Esophagus squamous epithelium (tissue), 5 donors: ENCODE results near the gene TSC22D1. TPM values are rescaled to one million over a fixed set of nuclear protein-coding genes. Genes with fewer than 3 reads are reported as not detected.

Source experiments
- DNase-seq: peaks from one replicate; lab custom pipeline; 2025; lab: John Stamatoyannopoulos, UW
- H3K27ac ChIP-seq, 4 donors: fragments of 200-600 bp; sonication (generic); one replicate each; pipeline ENCODE4 v1.5.1; 2016 to 2019; ENCODE audit warnings: mild to moderate bottlenecking in 1 of 4
- H3K27me3 ChIP-seq, 4 donors: fragments of 200-600 bp; sonication (generic); 1 replicate in 3 of 4; 2 replicates in 1 of 4; pipeline versions ENCODE4 v1.5.1 to v1.6.0; 2017 to 2021; ENCODE audit warnings: antibody characterized with exemption in 1 of 4
- H3K36me3 ChIP-seq, 3 donors: fragments of 200-600 bp; sonication (generic); one replicate each; pipeline ENCODE4 v1.5.1; 2016 to 2019
- H3K4me1 ChIP-seq, 3 donors: fragments of 200-600 bp; sonication (generic); one replicate each; pipeline ENCODE4 v1.5.1; 2017 to 2019
- H3K4me3 ChIP-seq, 4 donors: fragments of 200-600 bp; sonication (generic); 1 replicate in 3 of 4; 2 replicates in 1 of 4; pipeline ENCODE4 v1.5.1; 2016 to 2019; ENCODE audit warnings: mild to moderate bottlenecking in 2 of 4, moderate library complexity in 1 of 4
- H3K9me3 ChIP-seq, 3 donors: fragments of 200-600 bp; sonication (generic); one replicate each; pipeline ENCODE4 v1.5.1; 2016 to 2019
- POLR2A ChIP-seq, 4 donors: fragments of 450-650 bp; IDR thresholded peaks; one replicate each; pipeline ENCODE4 v1.6.1; 2017; ENCODE audit warnings: antibody characterized with exemption in 4 of 4, mild to moderate bottlenecking in 4 of 4, moderate library complexity in 3 of 4
- WGBS, 2 donors: methylation state at CpG; one replicate each; pipeline ENCODE4 v1.1.5; 2018; 5-methylcytosine and 5-hydroxymethylcytosine counted together
- intact Hi-C: fragments of 100-400 bp; cut with DNase I; formaldehyde crosslinking; loops from one replicate; pipeline ENCODE4 v1.15.0; 2022
- total RNA-seq, 4 donors: library from RNA; depleted of rRNA; stranded (reverse); fragments of >200 nt; gene quantifications; one replicate each; pipeline ENCODE4 v1.1.0, GENCODE V29; 2016
- TF ChIP-seq, protein P1 (sequence below), 6 experiments: fragments of 450-650 bp in 4 of 6; fragments of 200-600 bp in 2 of 6; sonication (generic) in 2 of 6; IDR thresholded peaks; one replicate each; pipeline ENCODE4 v1.5.1; 2016 to 2019; ENCODE audit warnings: antibody characterized with exemption in 6 of 6, mild to moderate bottlenecking in 4 of 6, moderate library complexity in 4 of 6
- donor health status: DM: yes; HTN: yes; CAD: no.

The TSC22D1 gene
- total RNA-seq, 4 donors from 2014 or later = 18.8 to 103 (median 35.1) TPM

DNA sequence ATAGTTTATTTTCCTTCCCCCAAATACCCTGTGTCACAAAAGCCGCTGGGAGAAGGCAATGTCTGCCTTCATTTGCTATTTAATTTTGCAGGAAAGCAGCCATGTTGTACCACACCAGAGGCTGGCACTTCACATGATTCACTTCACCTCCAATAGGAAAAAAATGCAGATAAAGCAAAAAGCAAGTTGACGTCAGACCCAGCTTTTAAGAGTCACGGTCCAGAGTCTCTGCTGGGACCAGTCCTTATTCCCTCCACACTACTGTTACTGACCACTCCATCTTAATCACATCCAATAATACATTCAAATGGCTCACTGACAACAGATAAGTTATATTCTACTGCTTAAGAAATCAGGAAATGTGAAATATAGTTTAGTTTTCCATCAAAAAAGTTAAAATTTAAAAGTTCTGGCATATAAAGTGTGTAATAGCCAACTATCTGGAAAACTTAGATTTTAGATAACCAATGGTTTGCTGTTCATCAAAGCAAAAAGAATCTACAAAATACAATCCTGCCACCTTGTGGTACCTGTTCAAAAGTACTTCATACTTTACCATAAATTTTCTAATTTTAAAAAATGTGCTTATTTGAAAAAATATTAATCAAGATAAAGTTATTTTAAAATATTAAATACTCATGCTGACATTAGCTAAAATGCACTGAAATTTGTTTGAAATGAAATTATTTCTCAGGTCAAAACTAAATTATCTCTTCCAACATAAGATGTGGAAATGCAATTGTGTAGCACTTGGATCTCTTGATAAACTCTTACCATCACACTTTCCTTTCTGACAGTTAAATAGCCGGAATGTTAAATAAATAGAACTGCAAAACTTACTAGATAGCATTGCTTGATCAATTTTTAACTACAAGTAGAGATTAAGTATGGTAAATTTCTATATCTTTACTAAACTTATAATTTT is 105.2 kb downstream of the TSC22D1 start:
- no peak for TF ChIP-seq POLR2A (IDR thresholded peaks at IDR 0.05)
- TF ChIP-seq, protein P1, sequence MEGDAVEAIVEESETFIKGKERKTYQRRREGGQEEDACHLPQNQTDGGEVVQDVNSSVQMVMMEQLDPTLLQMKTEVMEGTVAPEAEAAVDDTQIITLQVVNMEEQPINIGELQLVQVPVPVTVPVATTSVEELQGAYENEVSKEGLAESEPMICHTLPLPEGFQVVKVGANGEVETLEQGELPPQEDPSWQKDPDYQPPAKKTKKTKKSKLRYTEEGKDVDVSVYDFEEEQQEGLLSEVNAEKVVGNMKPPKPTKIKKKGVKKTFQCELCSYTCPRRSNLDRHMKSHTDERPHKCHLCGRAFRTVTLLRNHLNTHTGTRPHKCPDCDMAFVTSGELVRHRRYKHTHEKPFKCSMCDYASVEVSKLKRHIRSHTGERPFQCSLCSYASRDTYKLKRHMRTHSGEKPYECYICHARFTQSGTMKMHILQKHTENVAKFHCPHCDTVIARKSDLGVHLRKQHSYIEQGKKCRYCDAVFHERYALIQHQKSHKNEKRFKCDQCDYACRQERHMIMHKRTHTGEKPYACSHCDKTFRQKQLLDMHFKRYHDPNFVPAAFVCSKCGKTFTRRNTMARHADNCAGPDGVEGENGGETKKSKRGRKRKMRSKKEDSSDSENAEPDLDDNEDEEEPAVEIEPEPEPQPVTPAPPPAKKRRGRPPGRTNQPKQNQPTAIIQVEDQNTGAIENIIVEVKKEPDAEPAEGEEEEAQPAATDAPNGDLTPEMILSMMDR (IDR thresholded peaks at IDR 0.05) = peak in 5 of 6 experiments; percentile 28 to 64 (median 57)
- H3K36me3 ChIP-seq = no peaks in the 10 kb centered on the region
- H3K27ac ChIP-seq = no peak overlapping the region
- intact Hi-C loops = no loop called here
- no peaks in the 10 kb centered on the region for H3K27me3 ChIP-seq
- 41 to 43% methylated on average over 4 of the region's 4 CpGs for WGBS, 2 donors
- H3K9me3 ChIP-seq = no peaks in the 10 kb centered on the region
- no peak overlapping the region for H3K4me3 ChIP-seq
- DNase-seq = no peak
- peaks cover 0 to 13% (median 6%) of the 10 kb centered on the region in 3 donors for H3K4me1 ChIP-seq

DNA sequence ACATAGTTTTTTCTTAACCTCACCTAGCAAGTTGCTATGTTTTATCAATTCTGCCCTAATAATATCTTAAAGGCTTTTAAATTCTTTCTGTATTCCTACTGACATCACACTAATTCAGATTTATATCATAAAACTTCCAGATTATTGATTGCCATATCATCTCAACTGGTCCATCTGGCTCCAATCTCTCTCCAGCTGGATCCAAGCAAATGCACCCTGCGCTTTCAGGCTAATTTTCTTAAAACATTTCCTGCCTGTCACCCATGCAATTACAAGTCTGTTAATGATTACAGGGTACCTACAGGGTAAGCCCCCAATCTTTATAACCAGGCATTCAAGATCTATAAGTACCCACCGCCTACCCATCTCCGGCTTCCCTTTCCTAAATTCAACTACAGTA is 107.3 kb downstream of the TSC22D1 start:
- H3K36me3 ChIP-seq = no peaks in the 10 kb centered on the region
- H3K4me3 ChIP-seq = no peak overlapping the region
- TF ChIP-seq, protein P1 (IDR thresholded peaks at IDR 0.05) = no peak
- TF ChIP-seq POLR2A (IDR thresholded peaks at IDR 0.05) = no peak
- no peak overlapping the region for H3K27ac ChIP-seq
- peaks cover 0 to 3% (median under 1%) of the 10 kb centered on the region in 3 donors for H3K4me1 ChIP-seq
- 98 to 100% methylated on average over 3 of the region's 3 CpGs for WGBS, 2 donors
- DNase-seq = no peak
- no peaks in the 10 kb centered on the region for H3K9me3 ChIP-seq
- intact Hi-C loops = no loop called here
- H3K27me3 ChIP-seq = no peaks in the 10 kb centered on the region

DNA sequence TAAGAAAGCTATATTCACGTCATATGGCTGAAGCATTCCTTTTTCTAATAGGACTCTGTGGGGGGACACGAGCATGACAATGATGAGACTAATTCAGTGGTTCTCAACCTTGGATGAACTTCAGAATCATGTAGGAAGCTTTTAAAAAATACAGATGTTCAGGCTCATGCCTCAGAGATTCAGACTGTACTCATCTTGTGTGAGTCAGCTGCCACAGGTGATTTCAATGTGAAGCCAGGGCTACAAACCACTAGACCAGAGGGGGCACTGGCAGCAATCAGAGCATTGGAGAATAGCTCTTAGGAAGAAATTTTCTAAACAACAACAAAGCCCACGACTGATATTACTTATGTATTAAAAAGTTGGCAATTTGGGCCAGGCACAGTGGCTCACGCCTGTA is 110.8 kb downstream of the TSC22D1 start:
- Histone ChIP-seq H3K4me1 (no peaks in the 10 kb centered on the region), H3K36me3 (no peaks in the 10 kb centered on the region), H3K9me3 (no peaks in the 10 kb centered on the region), H3K27me3 (no peaks in the 10 kb centered on the region), H3K4me3 (no peak overlapping the region), H3K27ac (no peak overlapping the region)
- no peak for DNase-seq
- TF ChIP-seq, protein P1 (IDR thresholded peaks at IDR 0.05) = no peak
- intact Hi-C loops = no loop called here
- 72 to 77% methylated on average over 4 of the region's 4 CpGs for WGBS, 2 donors

DNA sequence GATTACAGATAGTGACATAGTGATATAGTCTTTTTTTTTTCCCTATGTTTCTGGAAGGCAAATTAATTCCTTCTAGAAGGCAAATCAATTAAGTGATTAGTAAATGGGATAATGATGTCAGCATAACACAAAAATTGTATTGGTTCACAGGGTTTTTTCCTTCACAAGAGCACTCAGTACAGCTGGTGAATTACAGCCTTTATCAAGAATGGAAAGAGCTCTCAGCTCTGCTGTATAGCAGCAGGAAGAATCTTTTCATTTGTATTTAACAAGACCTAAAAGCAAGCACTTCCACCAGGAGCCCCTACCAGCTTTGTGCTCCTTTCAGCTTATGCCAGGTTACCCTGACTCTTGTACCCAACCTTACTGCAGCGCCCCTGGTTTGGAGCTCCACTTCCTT is 111.7 kb downstream of the TSC22D1 start:
- Histone ChIP-seq H3K27ac (no peak overlapping the region), H3K36me3 (peaks cover 0 to 4% (median 0%) of the 10 kb centered on the region in 3 donors), H3K27me3 (no peaks in the 10 kb centered on the region), H3K4me3 (no peak overlapping the region), H3K9me3 (no peaks in the 10 kb centered on the region), H3K4me1 (no peaks in the 10 kb centered on the region)
- no peak for DNase-seq
- intact Hi-C loops = no loop called here
- 86 to 93% methylated on average over 1 of the region's 1 CpG for WGBS, 2 donors
- TF ChIP-seq POLR2A (IDR thresholded peaks at IDR 0.05) = no peak
- TF ChIP-seq, protein P1 (IDR thresholded peaks at IDR 0.05) = no peak

DNA sequence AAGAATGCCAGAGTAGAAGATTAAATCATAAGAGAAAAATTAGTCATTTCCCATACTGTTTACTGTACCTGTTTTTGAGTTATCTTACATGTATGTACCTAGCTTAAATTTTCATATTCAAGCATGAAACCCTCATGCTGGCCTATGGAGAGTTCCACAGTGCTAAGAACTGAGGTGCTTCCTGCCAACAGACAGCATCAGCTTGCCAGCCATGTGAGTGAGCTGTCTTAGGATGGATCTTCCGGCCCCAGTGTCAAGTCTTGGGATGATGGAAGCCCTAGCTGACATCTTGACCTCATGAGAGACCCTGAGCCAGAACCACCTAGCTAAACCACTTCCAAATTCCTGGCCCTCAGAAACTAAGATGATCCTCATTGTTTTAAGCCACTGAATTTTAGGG is 112.4 kb downstream of the TSC22D1 start:
- WGBS, 2 donors = 71 to 73% methylated on average over 1 of the region's 1 CpG
- Histone ChIP-seq H3K9me3 (no peaks in the 10 kb centered on the region), H3K27me3 (no peaks in the 10 kb centered on the region), H3K27ac (no peak overlapping the region), H3K4me1 (peaks cover 0 to under 1% (median 0%) of the 10 kb centered on the region in 3 donors), H3K4me3 (no peak overlapping the region), H3K36me3 (peaks cover 0 to 5% (median 0%) of the 10 kb centered on the region in 3 donors)
- DNase-seq = no peak
- intact Hi-C loops = no loop called here
- no peak for TF ChIP-seq POLR2A (IDR thresholded peaks at IDR 0.05)
- TF ChIP-seq, protein P1 (IDR thresholded peaks at IDR 0.05) = no peak
